Heart right ventricle (tissue), 16 donors: ENCODE data around the gene ATP6V0E1. TPM values are rescaled to one million over a fixed set of nuclear protein-coding genes. Genes with fewer than 3 reads are reported as not detected.

Source experiments
- ATAC-seq, 8 donors: fragments of 200-7000 bp; cut with Tn5 transposase; one replicate each; pipeline ENCODE4 v1.9.1; 2020; ENCODE audit warnings: mild to moderate bottlenecking in 8 of 8, moderate library complexity in 8 of 8, moderate number of reproducible peaks in 1 of 8
- DNase-seq, 2 donors: peaks; one replicate each; pipeline ENCODE4 v3.0.0-alpha.2; 2020
- H3K27ac ChIP-seq, 10 donors: fragments of 200-600 bp; sonication (generic) in 2 of 10; one replicate each; pipeline versions ENCODE4 v1.5.0 to v1.8.0; 2020 to 2022; ENCODE audit warnings: mild to moderate bottlenecking in 3 of 10
- H3K27me3 ChIP-seq, 7 donors: fragments of 200-600 bp; one replicate each; pipeline ENCODE4 v1.8.0; 2021 to 2022; ENCODE audit warnings: mild to moderate bottlenecking in 2 of 7
- H3K36me3 ChIP-seq, 9 donors: fragments of 200-600 bp; sonication (generic) in 1 of 9; one replicate each; pipeline versions ENCODE4 v1.5.0 to v1.8.0; 2020 to 2022; ENCODE audit warnings: mild to moderate bottlenecking in 2 of 9
- H3K4me1 ChIP-seq, 9 donors: fragments of 200-600 bp; sonication (generic) in 1 of 9; one replicate each; pipeline versions ENCODE4 v1.5.0 to v1.8.0; 2020 to 2022; ENCODE audit warnings: mild to moderate bottlenecking in 4 of 9
- H3K4me3 ChIP-seq, 10 donors: fragments of 200-600 bp; sonication (generic) in 2 of 10; one replicate each; pipeline versions ENCODE4 v1.5.0 to v1.8.0; 2020 to 2022; ENCODE audit warnings: mild to moderate bottlenecking in 7 of 10, moderate library complexity in 2 of 10
- H3K9me3 ChIP-seq, 11 donors: fragments of 200-600 bp in 10 of 11; sonication (generic) in 2 of 11; one replicate each; pipeline versions ENCODE4 v1.5.0 to v1.8.0; 2013 to 2022; ENCODE audit warnings: mild to moderate bottlenecking in 2 of 11, control low read depth in 1 of 11, moderate library complexity in 1 of 11
- CTCF ChIP-seq, 9 donors: fragments of 200-600 bp; sonication (generic) in 2 of 9; IDR thresholded peaks; one replicate each; pipeline versions ENCODE4 v1.5.0 to v1.8.0; 2021 to 2022; ENCODE audit warnings: antibody characterized with exemption in 9 of 9, mild to moderate bottlenecking in 5 of 9, moderate library complexity in 1 of 9
- WGBS, 2 donors: extraction: QIAGEN DNeasy Blood & Tissue Kit; methylation state at CpG; one replicate each; pipeline ENCODE4 v1.1.7; 2013; ENCODE audit warnings: inconsistent platforms in 1 of 2; 5-methylcytosine and 5-hydroxymethylcytosine counted together
- intact Hi-C, 10 donors: fragments of 100-400 bp; cut with DNase I; formaldehyde crosslinking; loops; one replicate each; pipeline versions ENCODE4 v1.11.1 to v1.14.2; 2022
- long read RNA-seq, 3 donors: library from polyadenylated mRNA; unstranded; transcript quantifications; one replicate each; pipeline ENCODE4 v2.0.0, GENCODE V29; 2020 to 2021
- polyA plus RNA-seq, 2 donors: library from polyadenylated mRNA; stranded (reverse); fragments of 200-250 nt; gene quantifications; one replicate each; pipeline ENCODE4 v1.2.3, GENCODE V29; 2013
- total RNA-seq, 10 donors: library from RNA; stranded (reverse); fragmentation: NEBNext Ultra II Directional in 3 of 10; extraction: Animal tissue kit (Norgen Biotek cat#: 25700) in 3 of 10; gene quantifications; one replicate each; pipeline versions ENCODE4 v1.2.1 to v1.2.4, GENCODE V29; 2021 to 2023
- donor health status: Arrhythmogenic right ventricular cardiomyopathy.
- donor health status: ischemic (EF 13 %, LVEDD 7.1; RV severe dilation, severe dysfunction).
- donor health status: healthy with polysubstance abuse.
- donor health status: DM: no; HTN: yes; CAD: no.
- donor health status: DM: no; HTN: no; CAD: no.
- donor health status: ischemic (EF 25% LVEDD 6.9; RV normal size, moderate dysfunction).
- donor health status: ischemic (EF 25% LVEDD 5.7; RV mildly dilated, moderate dysfunction).
- donor health status: healthy.
- donor health status: DM: yes; HTN: yes; CAD: no.
- donor health status: Ischemic cardiomyopathy.
- donor health status: ischemic (EF 35%, LVEDD 5.7; RV mildly dilated, moderate dysfunction).
- donor health status: nonischemic (EF 11% LVEDD 7.7; RV severe dilation, severe dysfunction).
- donor health status: DM: yes; HTN: yes; CAD: no.
- donor health status: PGD.
- donor health status: ischemic (EF 29% LVEDD 5.4; RV normal size, mild dysfunction).
- donor health status: nonischemic (EF 23%, LVEDD 6.1; RV moderate dilation, normal function).

The ATP6V0E1 gene
- 100 to 1,000 TPM; 164 to 218 (median 194) TPM for total RNA-seq
- 100 to 1,000 TPM; 134 to 271 TPM for polyA plus RNA-seq
- long read RNA-seq, donor 1, transcript ATP6V0E1-203 (4 exons, 1,433 nt), result major isoform, 84 of 97 reads
- long read RNA-seq, donor 1, partial matches to known transcripts, result 1 of 97 reads
- long read RNA-seq, donor 1, other reads (novel, unspliced or antisense), result 10 of 97 reads
- long read RNA-seq, donor 2, transcript ATP6V0E1-203 (4 exons, 1,433 nt), result major isoform, 104 of 123 reads
- long read RNA-seq, donor 2, partial matches to known transcripts, result 4 of 123 reads
- long read RNA-seq, donor 2, other reads (novel, unspliced or antisense), result 15 of 123 reads
- long read RNA-seq, donor 3, transcript ATP6V0E1-203 (4 exons, 1,433 nt), result major isoform, 28 of 31 reads
- long read RNA-seq, donor 3, partial matches to known transcripts, result 1 of 31 reads
- long read RNA-seq, donor 3, other reads (novel, unspliced or antisense), result 2 of 31 reads

- ATAC-seq (peak; percentile 98 to 99 (median 99)), DNase-seq (peak; percentile 96 to 98)
- Histone ChIP-seq H3K4me1 (peaks cover 0 to 42% (median 17%) of the 10 kb centered on the region in 9 donors), H3K36me3 (peaks cover 0 to 28% (median 9%) of the 10 kb centered on the region in 9 donors), H3K4me3 (peak within 1 kb of the TSS; percentile 65 to 95 (median 88)), H3K9me3 (no peaks in the 10 kb centered on the region), H3K27ac (peak within 1 kb of the TSS; percentile 86 to 95 (median 92)), H3K27me3 (no peaks in the 10 kb centered on the region)
- no peak for TF ChIP-seq CTCF (IDR thresholded peaks at IDR 0.05)
- intact Hi-C loops, result loop anchor here in 7 of 10 donors (1.0 to 10.0 kb wide), 9 partner anchors 71 to 299 kb away; partner anchors contain the start of genes CREBRF (in 6 of the 7) and BNIP1 (in 4 of the 7)
- WGBS, 2 donors, result 0% methylated on average over 47 to 49 of the region's 49 CpGs
Observed at GRCh38 chr5:172983542-172984243, at the start of gene ATP6V0E1. TSS of gene ATP6V0E1 (plus strand) at chr5:172983771. CDS start at chr5:172983861, 90 bp downstream.

GRCh38 chr5:172935096-172935495 lies 48.5 kb upstream of the ATP6V0E1 start:
- 93 to 95% methylated on average over 14 of the region's 14 CpGs for WGBS, 2 donors
- no peaks in the 10 kb centered on the region for H3K27me3 ChIP-seq
- no peak overlapping the region for H3K27ac ChIP-seq
- no peak for ATAC-seq
- intact Hi-C loops, result loop anchor here in 3 of 10 donors (10.0 kb wide), 2 partner anchors 160 to 460 kb away; partner anchors contain the start of gene DUSP1 (in 1 of the 3)
- no peak for DNase-seq
- H3K36me3 ChIP-seq, result peaks cover 0 to 72% (median 4%) of the 10 kb centered on the region in 9 donors
- H3K4me1 ChIP-seq, result peaks cover 13 to 30% (median 25%) of the 10 kb centered on the region in 9 donors
- no peak overlapping the region for H3K4me3 ChIP-seq
- H3K9me3 ChIP-seq, result no peaks in the 10 kb centered on the region
- TF ChIP-seq CTCF (IDR thresholded peaks at IDR 0.05), result no peak

- Histone ChIP-seq H3K4me1 (peaks cover 7 to 30% (median 15%) of the 10 kb centered on the region in 9 donors), H3K27me3 (no peaks in the 10 kb centered on the region), H3K27ac (no peak overlapping the region), H3K4me3 (no peak overlapping the region), H3K36me3 (peaks cover 0 to 80% (median 4%) of the 10 kb centered on the region in 9 donors), H3K9me3 (no peaks in the 10 kb centered on the region)
- intact Hi-C loops, result loop anchor here in 3 of 10 donors (10.0 kb wide), 2 partner anchors 162 to 462 kb away; partner anchors contain the start of gene DUSP1 (in 1 of the 3)
- ATAC-seq (no peak), DNase-seq (no peak)
- WGBS, 2 donors, result 96 to 99% methylated on average over 5 of the region's 5 CpGs
- no peak for TF ChIP-seq CTCF (IDR thresholded peaks at IDR 0.05)
Observed at GRCh38 chr5:172936401-172936800, 47.2 kb upstream of the ATP6V0E1 start.

- 76 to 77% methylated on average over 10 of the region's 10 CpGs for WGBS, 2 donors
- Histone ChIP-seq H3K27ac (no peak overlapping the region), H3K9me3 (no peaks in the 10 kb centered on the region), H3K4me1 (peaks cover 0 to 19% (median 6%) of the 10 kb centered on the region in 9 donors), H3K36me3 (peaks cover 0 to 88% (median 4%) of the 10 kb centered on the region in 9 donors), H3K27me3 (no peaks in the 10 kb centered on the region), H3K4me3 (no peak overlapping the region)
- DNase-seq (no peak), ATAC-seq (peak in 7 of 8 donors; percentile 9 to 38 (median 20))
- intact Hi-C loops, result loop anchor here in 3 of 10 donors (10.0 kb wide), 2 partner anchors 164 to 464 kb away; partner anchors contain the start of gene DUSP1 (in 1 of the 3)
- TF ChIP-seq CTCF (IDR thresholded peaks at IDR 0.05), result peak in 6 of 9 donors; percentile 26 to 44 (median 36)
Observed at GRCh38 chr5:172939071-172939470, 44.5 kb upstream of the ATP6V0E1 start.
